ENCODE results near the gene IL10RA.
"Not testable (repeated sequence)": the region's sequence is repeated elsewhere in the genome, so short reads cannot be mapped to it uniquely, and the experiment has no call there.

The IL10RA gene

GRCh38 chr11:118005224-118006152 lies 19.3 kb downstream of the IL10RA start:
- no peak overlapping the region for H3K4me3 ChIP-seq (ENCODE audit: severe bottlenecking)
- H3K4me1 ChIP-seq (ENCODE audit: insufficient read depth, poor library complexity, severe bottlenecking) = no peaks in the 10 kb centered on the region
- no peaks in the 10 kb centered on the region for H3K36me3 ChIP-seq (ENCODE audit: low read depth)
- H3K27ac ChIP-seq (ENCODE audit: poor library complexity, severe bottlenecking) = no peak overlapping the region
- H3K9me3 ChIP-seq (ENCODE audit: severe bottlenecking) = no peaks in the 10 kb centered on the region
- no peak for TF ChIP-seq CTCF (IDR thresholded peaks at IDR 0.05; ENCODE audit: poor library complexity, severe bottlenecking)
- DNase-seq (ENCODE audit: low spot score) (no peak), ATAC-seq (ENCODE audit: low read depth) (no peak)
- no peaks in the 10 kb centered on the region for H3K27me3 ChIP-seq (ENCODE audit: insufficient read depth, poor library complexity, severe bottlenecking)

- ATAC-seq (ENCODE audit: low read depth) = no peak
- Histone ChIP-seq H3K4me3 (ENCODE audit: severe bottlenecking) (no peak overlapping the region), H3K36me3 (ENCODE audit: low read depth) (no peaks in the 10 kb centered on the region), H3K27me3 (ENCODE audit: insufficient read depth, poor library complexity, severe bottlenecking) (no peaks in the 10 kb centered on the region), H3K4me1 (ENCODE audit: insufficient read depth, poor library complexity, severe bottlenecking) (no peaks in the 10 kb centered on the region), H3K9me3 (ENCODE audit: severe bottlenecking) (no peaks in the 10 kb centered on the region), H3K27ac (ENCODE audit: poor library complexity, severe bottlenecking) (no peak overlapping the region)
- no peak for DNase-seq (ENCODE audit: low spot score)
- no peak for TF ChIP-seq CTCF (IDR thresholded peaks at IDR 0.05; ENCODE audit: poor library complexity, severe bottlenecking)
These were observed 19.9 kb downstream of the IL10RA start for GRCh38 chr11:118006153-118006534.

GRCh38 chr11:118007040-118007439 lies 20.8 kb downstream of the IL10RA start:
- ATAC-seq (ENCODE audit: low read depth) (no peak), DNase-seq (ENCODE audit: low spot score) (no peak)
- H3K4me1 ChIP-seq (ENCODE audit: insufficient read depth, poor library complexity, severe bottlenecking) = no peaks in the 10 kb centered on the region
- H3K36me3 ChIP-seq (ENCODE audit: low read depth) = no peaks in the 10 kb centered on the region
- no peaks in the 10 kb centered on the region for H3K9me3 ChIP-seq (ENCODE audit: severe bottlenecking)
- no peak overlapping the region for H3K27ac ChIP-seq (ENCODE audit: poor library complexity, severe bottlenecking)
- no peak for TF ChIP-seq CTCF (IDR thresholded peaks at IDR 0.05; ENCODE audit: poor library complexity, severe bottlenecking)
- H3K27me3 ChIP-seq (ENCODE audit: insufficient read depth, poor library complexity, severe bottlenecking) = no peaks in the 10 kb centered on the region
- H3K4me3 ChIP-seq (ENCODE audit: severe bottlenecking) = no peak overlapping the region

GRCh38 chr11:118007563-118008270 lies 21.5 kb downstream of the IL10RA start:
- H3K4me3 ChIP-seq (ENCODE audit: severe bottlenecking); H3K4me1 ChIP-seq (ENCODE audit: insufficient read depth, poor library complexity, severe bottlenecking); H3K27me3 ChIP-seq (ENCODE audit: insufficient read depth, poor library complexity, severe bottlenecking); DNase-seq (ENCODE audit: low spot score); H3K9me3 ChIP-seq (ENCODE audit: severe bottlenecking); ATAC-seq (ENCODE audit: low read depth); H3K36me3 ChIP-seq (ENCODE audit: low read depth); H3K27ac ChIP-seq (ENCODE audit: poor library complexity, severe bottlenecking): not testable (repeated sequence)

GRCh38 chr11:118008271-118008911 lies 22.2 kb downstream of the IL10RA start:
- Histone ChIP-seq H3K9me3 (ENCODE audit: severe bottlenecking) (no peaks in the 10 kb centered on the region), H3K36me3 (ENCODE audit: low read depth) (no peaks in the 10 kb centered on the region), H3K4me1 (ENCODE audit: insufficient read depth, poor library complexity, severe bottlenecking) (no peaks in the 10 kb centered on the region), H3K4me3 (ENCODE audit: severe bottlenecking) (no peak overlapping the region), H3K27ac (ENCODE audit: poor library complexity, severe bottlenecking) (no peak overlapping the region), H3K27me3 (ENCODE audit: insufficient read depth, poor library complexity, severe bottlenecking) (no peaks in the 10 kb centered on the region)
- no peak for TF ChIP-seq CTCF (IDR thresholded peaks at IDR 0.05; ENCODE audit: poor library complexity, severe bottlenecking)
- no peak for DNase-seq (ENCODE audit: low spot score)
- ATAC-seq (ENCODE audit: low read depth) = no peak
